Endothelial cell (in vitro differentiated cells): ENCODE measurements around the gene PLVAP. TPM values are rescaled to one million over a fixed set of nuclear protein-coding genes. Genes with fewer than 3 reads are reported as not detected.

Source experiments
- DNase-seq: peaks from one replicate; pipeline ENCODE4 v3.0.0; 2021; ENCODE audit warnings: low spot score
- H3K27ac Mint-ChIP-seq: one replicate; pipeline ENCODE4 v1.8.0; 2021; ENCODE audit warnings: mixed read lengths, inconsistent platforms; ENCODE audit not compliant: unreplicated experiment
- H3K27me3 Mint-ChIP-seq: one replicate; pipeline ENCODE4 v1.8.0; 2021; ENCODE audit warnings: mild to moderate bottlenecking, moderate library complexity, mixed read lengths, inconsistent platforms; ENCODE audit not compliant: unreplicated experiment
- H3K36me3 Mint-ChIP-seq: one replicate; pipeline ENCODE4 v1.8.0; 2021; ENCODE audit warnings: mild to moderate bottlenecking, low read depth, mixed read lengths, inconsistent platforms; ENCODE audit not compliant: unreplicated experiment
- H3K4me1 Mint-ChIP-seq: one replicate; pipeline ENCODE4 v1.8.0; 2021; ENCODE audit warnings: mild to moderate bottlenecking, mixed read lengths, inconsistent platforms; ENCODE audit not compliant: unreplicated experiment
- H3K4me3 Mint-ChIP-seq: one replicate; pipeline ENCODE4 v1.8.0; 2021; ENCODE audit warnings: mild to moderate bottlenecking, mixed read lengths, inconsistent platforms; ENCODE audit not compliant: unreplicated experiment
- H3K9me3 Mint-ChIP-seq: one replicate; pipeline ENCODE4 v1.8.0; 2021; ENCODE audit warnings: mixed read lengths, inconsistent platforms; ENCODE audit not compliant: unreplicated experiment
- total RNA-seq: library from RNA; stranded (reverse); fragmentation: NEBNext Ultra II Directional; extraction: Animal tissue kit (Norgen Biotek cat#: 25700); gene quantifications from one replicate; pipeline ENCODE4 v1.2.1, GENCODE V29; 2021; ENCODE audit not compliant: unreplicated experiment
- TF ChIP-seq, protein P1 (sequence below): fragments of 200-600 bp; sonication (generic); IDR thresholded peaks from one replicate; pipeline ENCODE4 v1.5.0; 2021; ENCODE audit warnings: antibody characterized with exemption; ENCODE audit not compliant: unreplicated experiment

The PLVAP gene
- total RNA-seq, 1 donor from 2014 or later: 1,569 TPM

GRCh38 chr19:17420475-17420924, 43.4 kb upstream of the PLVAP start:
- no peak overlapping the region for H3K27ac Mint-ChIP-seq
- DNase-seq: peak; percentile 40
- H3K36me3 Mint-ChIP-seq: peaks cover 8% of the 10 kb centered on the region
- H3K4me1 Mint-ChIP-seq: peaks cover 19% of the 10 kb centered on the region
- peaks cover 14% of the 10 kb centered on the region for H3K27me3 Mint-ChIP-seq
- H3K4me3 Mint-ChIP-seq: peak overlapping the region; percentile 93
- H3K9me3 Mint-ChIP-seq: peaks cover 3% of the 10 kb centered on the region
- TF ChIP-seq, protein P1, sequence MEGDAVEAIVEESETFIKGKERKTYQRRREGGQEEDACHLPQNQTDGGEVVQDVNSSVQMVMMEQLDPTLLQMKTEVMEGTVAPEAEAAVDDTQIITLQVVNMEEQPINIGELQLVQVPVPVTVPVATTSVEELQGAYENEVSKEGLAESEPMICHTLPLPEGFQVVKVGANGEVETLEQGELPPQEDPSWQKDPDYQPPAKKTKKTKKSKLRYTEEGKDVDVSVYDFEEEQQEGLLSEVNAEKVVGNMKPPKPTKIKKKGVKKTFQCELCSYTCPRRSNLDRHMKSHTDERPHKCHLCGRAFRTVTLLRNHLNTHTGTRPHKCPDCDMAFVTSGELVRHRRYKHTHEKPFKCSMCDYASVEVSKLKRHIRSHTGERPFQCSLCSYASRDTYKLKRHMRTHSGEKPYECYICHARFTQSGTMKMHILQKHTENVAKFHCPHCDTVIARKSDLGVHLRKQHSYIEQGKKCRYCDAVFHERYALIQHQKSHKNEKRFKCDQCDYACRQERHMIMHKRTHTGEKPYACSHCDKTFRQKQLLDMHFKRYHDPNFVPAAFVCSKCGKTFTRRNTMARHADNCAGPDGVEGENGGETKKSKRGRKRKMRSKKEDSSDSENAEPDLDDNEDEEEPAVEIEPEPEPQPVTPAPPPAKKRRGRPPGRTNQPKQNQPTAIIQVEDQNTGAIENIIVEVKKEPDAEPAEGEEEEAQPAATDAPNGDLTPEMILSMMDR: no peak

DNA sequence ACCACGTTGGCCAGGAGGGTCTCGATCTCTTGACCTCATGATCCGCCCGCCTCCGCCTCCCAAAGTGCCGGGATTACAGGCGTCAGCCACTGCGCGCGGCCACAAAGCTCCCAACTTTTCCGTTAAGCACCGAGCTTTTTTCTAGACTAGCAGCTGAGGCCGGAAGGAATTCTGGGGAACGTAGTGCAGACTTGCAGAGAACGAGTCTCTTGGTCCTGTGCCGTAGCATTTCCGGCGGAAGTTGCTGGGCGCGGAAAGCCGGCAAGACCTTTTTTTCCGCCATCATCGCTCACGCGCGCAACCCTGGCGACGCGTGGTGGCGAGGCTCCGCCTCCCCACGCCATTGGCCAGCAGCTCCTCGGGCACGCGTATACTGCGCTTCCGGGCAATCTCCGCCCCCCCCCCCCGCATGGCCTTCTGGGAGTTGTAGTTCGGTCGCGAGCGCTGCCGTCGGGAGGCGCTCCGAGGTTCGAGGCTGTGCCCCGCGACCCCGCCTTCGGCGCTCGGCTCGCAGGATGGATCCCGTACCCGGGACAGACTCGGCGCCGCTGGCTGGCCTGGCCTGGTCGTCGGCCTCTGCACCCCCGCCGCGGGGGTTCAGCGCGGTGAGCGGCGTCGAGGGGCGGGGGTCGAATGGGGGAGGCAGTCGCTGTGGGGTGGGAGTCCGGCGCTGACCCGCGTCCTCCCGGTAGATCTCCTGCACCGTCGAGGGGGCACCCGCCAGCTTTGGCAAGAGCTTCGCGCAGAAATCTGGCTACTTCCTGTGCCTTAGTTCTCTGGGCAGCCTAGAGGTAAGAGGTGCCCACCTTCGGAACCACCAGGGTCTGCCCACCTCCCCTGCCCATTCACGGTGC, 42.7 kb upstream of the PLVAP start, which contains the start of gene MVB12A:
TSS of gene MVB12A (plus strand) at position 427 of the 854 bp plus-strand sequence. CDS start at position 516, 89 bp downstream.
- TF ChIP-seq, protein P1: no peak
- peak; percentile 97 for DNase-seq
- Mint-ChIP-seq H3K27me3 (peaks cover 11% of the 10 kb centered on the region), H3K9me3 (peaks cover 3% of the 10 kb centered on the region), H3K4me1 (peaks cover 26% of the 10 kb centered on the region), H3K4me3 (peak within 1 kb of the TSS; percentile 93), H3K27ac (peak within 1 kb of the TSS; percentile 90), H3K36me3 (peaks cover 8% of the 10 kb centered on the region)

DNA sequence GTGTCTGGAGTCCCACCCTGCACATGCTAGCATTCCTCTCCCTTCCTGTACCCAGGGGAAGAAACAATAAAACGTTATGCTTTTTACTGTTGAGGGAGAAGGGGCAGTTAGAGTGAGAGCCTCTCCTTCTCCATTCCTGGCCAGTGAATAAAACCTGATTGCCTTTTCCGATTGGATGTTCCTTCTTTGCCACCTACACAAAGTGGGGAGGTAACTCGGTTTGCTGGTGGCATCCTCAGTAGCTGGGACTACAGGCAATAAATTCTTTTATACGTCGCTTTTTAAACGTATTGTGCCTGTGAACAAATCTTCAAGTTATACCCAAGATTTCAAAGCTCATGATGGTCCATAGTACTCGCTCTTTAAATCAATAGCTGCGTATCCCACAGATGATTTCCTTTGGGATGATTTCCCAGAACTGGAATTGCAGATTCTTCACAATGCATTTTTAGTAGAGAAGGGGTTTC, 42.0 kb upstream of the PLVAP start:
- TF ChIP-seq, protein P1: no peak
- Mint-ChIP-seq H3K27ac (peak overlapping the region; percentile 90), H3K4me3 (peak overlapping the region; percentile 85), H3K9me3 (peaks cover 3% of the 10 kb centered on the region), H3K27me3 (peaks cover 11% of the 10 kb centered on the region), H3K36me3 (peaks cover 8% of the 10 kb centered on the region), H3K4me1 (peaks cover 26% of the 10 kb centered on the region)
- DNase-seq: no peak

GRCh38 chr19:17418710-17419109, 41.6 kb upstream of the PLVAP start:
- Mint-ChIP-seq H3K27me3 (peaks cover 11% of the 10 kb centered on the region), H3K4me3 (peak overlapping the region; percentile 85), H3K9me3 (peaks cover 3% of the 10 kb centered on the region), H3K36me3 (peaks cover 8% of the 10 kb centered on the region), H3K4me1 (peaks cover 26% of the 10 kb centered on the region), H3K27ac (peak overlapping the region; percentile 90)
- TF ChIP-seq, protein P1: no peak
- no peak for DNase-seq

DNA sequence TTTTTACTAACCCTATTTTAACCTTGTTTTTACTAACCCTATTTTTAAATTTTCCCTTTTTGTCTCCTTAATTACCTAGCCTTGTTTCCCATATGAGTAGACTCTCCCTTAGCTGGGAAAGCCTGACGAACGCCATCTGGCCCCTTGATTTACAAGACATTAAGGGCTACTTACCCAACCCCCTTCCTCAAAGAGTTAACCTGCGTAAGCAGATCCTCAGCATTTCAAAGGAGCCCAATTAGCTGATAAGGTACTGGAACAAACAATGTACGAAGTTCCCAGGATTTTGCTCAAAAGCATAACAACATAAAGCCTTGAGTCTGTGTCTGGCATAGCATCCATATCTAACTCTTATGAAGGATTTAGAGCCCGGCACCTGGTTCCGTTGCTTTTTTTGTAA, 38.0 kb upstream of the PLVAP start:
- DNase-seq: no peak
- Mint-ChIP-seq H3K36me3 (no peaks in the 10 kb centered on the region), H3K9me3 (no peaks in the 10 kb centered on the region), H3K4me1 (peaks cover 35% of the 10 kb centered on the region), H3K27ac (peak overlapping the region; percentile 93), H3K4me3 (peak overlapping the region; percentile 63), H3K27me3 (peaks cover 5% of the 10 kb centered on the region)
- TF ChIP-seq, protein P1: no peak
